COLO829 (cell line): ENCODE measurements around the gene ZAP70.
A peak's percentile ranks its signal among the peaks of the same experiment; 100 is the strongest.

ENCODE experiments used
- DNase-seq: peaks from one replicate; pipeline ENCODE4 v3.0.0; 2012; ENCODE audit warnings: low spot score

ZAP70 gene

GRCh38 chr2:97734061-97735051 lies 21.0 kb downstream of the ZAP70 start:
- no peak for DNase-seq

DNA sequence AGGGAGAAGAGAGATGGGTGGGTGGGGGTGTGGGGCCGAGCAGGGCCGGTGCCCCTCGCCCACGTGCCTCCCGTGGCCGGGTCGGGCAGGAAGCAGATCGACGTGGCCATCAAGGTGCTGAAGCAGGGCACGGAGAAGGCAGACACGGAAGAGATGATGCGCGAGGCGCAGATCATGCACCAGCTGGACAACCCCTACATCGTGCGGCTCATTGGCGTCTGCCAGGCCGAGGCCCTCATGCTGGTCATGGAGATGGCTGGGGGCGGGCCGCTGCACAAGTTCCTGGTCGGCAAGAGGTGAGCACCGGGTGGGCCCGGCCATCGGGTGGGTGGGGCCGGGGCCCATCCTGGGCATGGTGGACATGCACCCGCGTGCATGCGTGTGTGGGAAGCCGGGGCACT lies 21.8 kb downstream of the ZAP70 start:
- no peak for DNase-seq

GRCh38 chr2:97736185-97736584 lies 22.8 kb downstream of the ZAP70 start:
- no peak for DNase-seq

DNA sequence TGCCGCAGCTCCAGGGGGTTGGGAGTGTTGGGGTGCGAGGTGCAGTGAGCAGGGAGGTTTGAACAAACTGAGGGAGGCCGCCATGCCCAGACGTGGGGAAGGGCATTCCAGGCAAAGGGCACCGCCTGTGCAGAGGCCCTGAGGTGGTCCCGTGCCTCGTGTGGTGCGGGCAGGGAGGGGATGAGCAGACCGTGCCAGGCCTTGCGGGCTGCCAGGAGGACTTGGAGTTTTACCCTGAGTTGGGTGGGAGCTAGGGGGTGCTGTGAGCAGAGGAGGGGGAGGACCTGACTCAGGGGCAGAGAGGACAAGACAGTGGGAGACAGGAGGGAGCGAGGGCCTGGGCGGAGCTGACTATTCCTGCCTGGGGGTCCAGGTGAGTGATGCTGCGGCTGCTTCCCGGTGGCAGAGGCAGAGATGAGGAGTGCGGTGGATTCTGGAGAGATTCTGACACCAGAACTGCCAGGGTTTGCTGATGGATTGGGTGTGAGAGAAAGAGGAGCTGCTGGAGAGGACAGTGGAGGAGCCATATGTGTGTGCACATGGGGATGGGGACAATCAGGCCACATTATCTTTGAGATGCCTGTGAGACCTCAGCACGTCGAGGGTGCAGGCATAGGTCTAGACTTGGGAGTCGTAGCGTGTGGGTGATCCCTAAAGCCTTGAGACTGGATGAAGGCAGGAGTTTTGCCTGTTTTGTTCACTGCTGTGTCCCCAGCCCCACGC lies 23.4 kb downstream of the ZAP70 start:
- DNase-seq: no peak

- no peak for DNase-seq
These were observed 24.2 kb downstream of the ZAP70 start for GRCh38 chr2:97737421-97738178.

DNA sequence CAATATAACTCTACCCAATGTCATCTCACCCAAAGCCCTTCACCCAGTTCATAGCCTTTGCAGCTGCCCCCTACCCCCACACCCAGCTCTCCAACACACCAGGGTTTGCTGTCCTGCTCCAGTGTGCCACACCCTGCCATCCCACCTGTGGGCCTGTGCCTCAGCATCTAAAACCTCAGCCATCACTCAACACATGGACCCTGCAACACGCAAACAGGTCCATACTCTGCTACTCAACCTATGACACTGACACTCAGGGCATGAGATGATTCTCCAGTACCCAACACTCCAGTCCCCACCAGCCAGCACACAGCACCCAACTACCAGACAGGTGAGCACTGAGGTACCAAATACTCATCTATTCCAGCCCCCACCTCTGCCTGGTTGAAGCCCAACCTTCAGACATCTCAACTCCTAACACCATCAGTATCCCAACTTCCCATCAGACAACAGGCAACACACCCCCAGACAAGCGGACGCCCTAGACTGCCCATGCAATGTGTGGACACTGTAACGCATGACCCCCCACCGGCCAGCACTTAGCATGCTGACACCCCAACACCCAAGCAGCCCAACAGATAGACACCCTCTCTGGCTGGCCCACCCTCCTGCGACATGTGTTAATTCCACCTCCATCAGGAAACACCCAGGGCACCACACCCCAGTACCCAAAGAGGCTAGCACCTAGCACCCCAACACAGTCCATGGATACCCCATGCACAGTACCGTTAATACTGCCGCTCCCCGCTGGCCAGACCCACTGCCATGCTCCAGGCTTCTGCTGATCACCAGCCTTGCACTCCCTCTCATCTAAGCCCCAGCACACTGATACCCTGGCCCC lies 25.0 kb downstream of the ZAP70 start:
- no peak for DNase-seq

DNA sequence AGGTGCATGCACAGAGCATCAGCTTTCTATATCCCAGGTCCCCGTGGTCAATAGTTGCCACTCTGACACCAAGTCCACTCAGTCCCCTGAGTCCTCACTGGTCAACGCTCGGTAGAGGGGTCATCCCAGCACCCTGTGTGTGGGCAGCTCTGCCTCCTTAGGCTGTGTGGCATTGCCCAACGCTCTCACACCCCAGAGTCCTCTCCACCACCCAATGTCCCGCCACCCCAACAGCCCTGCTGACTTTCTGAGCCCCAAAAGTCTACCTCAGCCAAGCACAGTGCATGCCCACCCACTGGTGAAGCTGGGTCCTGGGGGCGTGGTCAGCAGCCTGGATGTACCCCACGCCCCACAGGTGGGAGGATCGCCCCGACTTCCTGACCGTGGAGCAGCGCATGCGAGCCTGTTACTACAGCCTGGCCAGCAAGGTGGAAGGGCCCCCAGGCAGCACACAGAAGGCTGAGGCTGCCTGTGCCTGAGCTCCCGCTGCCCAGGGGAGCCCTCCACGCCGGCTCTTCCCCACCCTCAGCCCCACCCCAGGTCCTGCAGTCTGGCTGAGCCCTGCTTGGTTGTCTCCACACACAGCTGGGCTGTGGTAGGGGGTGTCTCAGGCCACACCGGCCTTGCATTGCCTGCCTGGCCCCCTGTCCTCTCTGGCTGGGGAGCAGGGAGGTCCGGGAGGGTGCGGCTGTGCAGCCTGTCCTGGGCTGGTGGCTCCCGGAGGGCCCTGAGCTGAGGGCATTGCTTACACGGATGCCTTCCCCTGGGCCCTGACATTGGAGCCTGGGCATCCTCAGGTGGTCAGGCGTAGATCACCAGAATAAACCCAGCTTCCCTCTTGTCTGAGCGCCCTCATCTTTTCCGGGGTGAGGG lies 25.9 kb downstream of the ZAP70 start:
- DNase-seq: no peak

- DNase-seq: no peak
These were observed 26.5 kb downstream of the ZAP70 start for GRCh38 chr2:97739893-97740245.

GRCh38 chr2:97740590-97741182 lies 27.3 kb downstream of the ZAP70 start:
- peak; percentile 63 for DNase-seq

DNA sequence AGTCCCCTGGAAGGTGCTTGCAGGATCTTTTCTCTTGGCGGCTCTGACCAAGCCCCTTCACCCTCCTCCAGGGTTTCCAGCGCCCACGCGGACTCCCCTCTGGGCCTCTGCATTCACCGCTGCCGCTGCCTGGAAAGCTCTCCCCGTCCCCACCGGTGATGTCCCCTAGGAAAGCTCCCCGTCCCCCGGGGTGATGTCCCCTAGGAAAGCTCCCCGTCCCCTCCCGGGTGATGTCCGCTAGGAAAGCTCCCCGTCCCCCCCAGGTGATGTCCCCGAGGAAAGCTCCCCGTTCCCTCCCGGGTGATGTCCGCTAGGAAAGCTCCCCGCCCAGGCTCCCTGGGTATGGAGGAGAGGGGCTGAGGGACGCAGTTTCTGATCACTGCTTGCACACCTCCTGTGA lies 27.9 kb downstream of the ZAP70 start:
- no peak for DNase-seq

GRCh38 chr2:97741686-97742085 lies 28.3 kb downstream of the ZAP70 start:
- DNase-seq: no peak

- DNase-seq: no peak
These were observed 29.0 kb downstream of the ZAP70 start for GRCh38 chr2:97742381-97742847.

DNA sequence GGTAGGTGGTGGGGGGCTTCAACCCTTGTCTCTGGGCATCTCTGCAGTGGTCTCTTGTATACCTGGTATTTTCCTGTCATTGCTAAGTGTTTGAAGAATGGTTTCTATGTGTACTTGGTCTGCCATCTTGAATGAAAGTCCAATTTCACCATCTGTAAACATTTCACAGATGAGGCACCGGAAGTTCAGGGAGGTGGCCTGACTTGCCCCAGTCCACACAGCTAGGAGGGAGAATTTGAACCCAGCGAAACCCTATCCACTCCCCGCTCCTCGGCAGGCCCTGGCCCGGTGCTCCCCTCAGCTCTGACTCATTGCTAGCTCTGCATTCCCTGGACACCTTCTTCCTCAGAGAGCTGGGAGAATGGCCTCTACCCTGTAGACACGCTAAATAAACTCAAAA lies 30.5 kb downstream of the ZAP70 start:
- no peak for DNase-seq

DNA sequence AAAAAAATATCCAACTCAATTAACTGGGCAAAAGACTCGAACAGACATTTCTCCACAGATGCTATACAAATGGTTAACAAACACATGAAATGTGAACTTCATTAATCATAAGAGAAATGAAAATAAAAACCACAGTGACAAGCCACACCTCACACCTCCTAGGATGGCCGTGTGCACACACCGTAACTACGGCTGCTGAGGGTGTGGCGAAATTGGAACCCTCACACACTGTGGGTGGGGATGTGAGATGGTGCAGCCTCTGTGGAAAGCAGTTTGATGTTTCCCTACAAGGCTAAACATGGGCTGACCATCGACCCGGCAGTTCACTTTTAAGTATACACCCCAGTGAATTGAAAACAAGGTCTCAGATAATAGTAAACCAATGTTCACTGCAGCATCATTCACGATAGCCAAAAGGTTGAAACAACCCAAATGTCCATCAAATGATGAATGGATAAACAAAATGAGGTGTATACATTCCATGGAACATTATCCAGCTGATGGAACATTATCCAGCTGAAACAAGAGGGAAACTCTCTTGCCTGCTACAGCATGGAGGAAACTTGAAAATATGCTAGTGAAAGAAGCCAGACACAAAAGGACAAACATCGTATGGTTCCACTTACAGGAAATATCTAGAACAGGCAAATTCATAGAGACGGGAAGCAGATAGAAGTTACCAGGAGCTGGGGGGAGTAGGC lies 32.2 kb downstream of the ZAP70 start:
- no peak for DNase-seq

- no peak for DNase-seq
These were observed 33.9 kb downstream of the ZAP70 start for GRCh38 chr2:97747285-97747684.

- no peak for DNase-seq
These were observed 34.3 kb downstream of the ZAP70 start for GRCh38 chr2:97747716-97748115.

GRCh38 chr2:97749581-97749980 lies 36.2 kb downstream of the ZAP70 start:
- no peak for DNase-seq

- no peak for DNase-seq
These were observed 36.6 kb downstream of the ZAP70 start for GRCh38 chr2:97750017-97750416.

- no peak for DNase-seq
These were observed 38.4 kb downstream of the ZAP70 start for GRCh38 chr2:97751752-97752151.
